ENCODE measurements around the gene TRIP12. TPM values are rescaled to one million over a fixed set of nuclear protein-coding genes. Genes with fewer than 3 reads are reported as not detected.

The TRIP12 gene
- polyA plus RNA-seq, 1 of the 3 experiments (the other 2 are of a cell fraction), result 30.3 TPM

GRCh38 chr2:229889023-229889422, 32.8 kb downstream of the TRIP12 start (continued):
- TF ChIP-seq CTCF (IDR thresholded peaks at IDR 0.05) (no peak), RAD21 (IDR thresholded peaks at IDR 0.05; ENCODE audit: low read length) (no peak), GATA2 (CRISPR knock-in tag; IDR thresholded peaks at IDR 0.05) (no peak)

- Histone ChIP-seq H3K36me3 (replicated peaks in 1 of 2; ENCODE audit: control insufficient read depth in 1 of 2, insufficient read depth in 2 of 2, low read length in 1 of 2) (peaks cover 9 to 27% of the 10 kb centered on the region in 2 experiments), H4K20me1 (ENCODE audit: insufficient read depth) (peaks cover 99% of the 10 kb centered on the region), H3K4me1 (ENCODE audit: control insufficient read depth in 1 of 2, insufficient read depth in 2 of 2, low read depth in 1 of 2, low read length in 1 of 2) (peaks cover 0 to 2% of the 10 kb centered on the region in 2 experiments; a peak in 1 of 4 replicates), H2AFZ (ENCODE audit: low read depth) (no peak overlapping the region), H3K79me2 (ENCODE audit: insufficient read depth) (peaks cover 100% of the 10 kb centered on the region), H3K9me3 (no peaks in the 10 kb centered on the region), H3K4me3 (ENCODE audit: low read depth in 2 of 2, low read length in 1 of 2) (no peak overlapping the region), H3K27me3 (ENCODE audit: insufficient read depth) (no peaks in the 10 kb centered on the region), H3F3A (replicated peaks; ENCODE audit: insufficient read depth) (peaks cover 5% of the 10 kb centered on the region), H3K4me2 (no peak overlapping the region), H3K27ac (ENCODE audit: low read depth in 2 of 2, low read length in 1 of 2) (no peak overlapping the region), H3K9me2 (no peaks in the 10 kb centered on the region), H3K9ac (no peak overlapping the region)
- CTCF ChIA-PET, result interaction anchor here (1.6 kb wide), 1 partner anchor 121 kb away, joined by 3 read pairs; no protein-coding TSS in a partner anchor
- no peak for DNase-seq
- TF ChIP-seq MEF2A (IDR thresholded peaks at IDR 0.05; ENCODE audit: borderline replicate concordance, low read depth) (no peak), NFIC (IDR thresholded peaks at IDR 0.05; ENCODE audit: borderline replicate concordance) (no peak), MXI1 (IDR thresholded peaks at IDR 0.05; ENCODE audit: low read depth, low read length) (no peak), FOSL2 (IDR thresholded peaks at IDR 0.05; ENCODE audit: borderline replicate concordance, low read depth) (no peak), FOXM1 (IDR thresholded peaks at IDR 0.05; ENCODE audit: low read depth) (no peak), CHD2 (IDR thresholded peaks at IDR 0.05; ENCODE audit: low read length, partially characterized antibody) (no peak)
- POLR2A ChIA-PET, result no interaction called here
- WGBS (ENCODE audit: low lambda C conversion rate), result 97% methylated on average over 1 of the region's 1 CpG
Measured at GRCh38 chr2:229888031-229888430, 33.8 kb downstream of the TRIP12 start.

- H3K9ac ChIP-seq, result no peak overlapping the region
- peaks cover 0 to 2% of the 10 kb centered on the region in 2 experiments; a peak in 1 of 4 replicates for H3K4me1 ChIP-seq (ENCODE audit: control insufficient read depth in 1 of 2, insufficient read depth in 2 of 2, low read depth in 1 of 2, low read length in 1 of 2)
- H3K4me2 ChIP-seq, result no peak overlapping the region
- H3K36me3 ChIP-seq (replicated peaks in 1 of 2; ENCODE audit: control insufficient read depth in 1 of 2, insufficient read depth in 2 of 2, low read length in 1 of 2), result peaks cover 9 to 31% of the 10 kb centered on the region in 2 experiments
- TF ChIP-seq ELF1 (IDR thresholded peaks at IDR 0.05), result no peak
- H4K20me1 ChIP-seq (ENCODE audit: insufficient read depth), result peaks cover 99% of the 10 kb centered on the region
- no peak for DNase-seq
- ChIA-PET POLR2A (no interaction called here), CTCF (no interaction called here)
- H3K79me2 ChIP-seq (ENCODE audit: insufficient read depth), result peaks cover 100% of the 10 kb centered on the region
- no peak overlapping the region for H3K27ac ChIP-seq (ENCODE audit: low read depth in 2 of 2, low read length in 1 of 2)
- WGBS (ENCODE audit: low lambda C conversion rate), result 100% methylated on average over 1 of the region's 1 CpG
- H3K9me2 ChIP-seq, result no peaks in the 10 kb centered on the region
- no peaks in the 10 kb centered on the region for H3K9me3 ChIP-seq
- H3K27me3 ChIP-seq (ENCODE audit: insufficient read depth), result no peaks in the 10 kb centered on the region
- H3K4me3 ChIP-seq (ENCODE audit: low read depth in 2 of 2, low read length in 1 of 2), result no peak overlapping the region
- no peak overlapping the region for H2AFZ ChIP-seq (ENCODE audit: low read depth)
- H3F3A ChIP-seq (replicated peaks; ENCODE audit: insufficient read depth), result peaks cover 5% of the 10 kb centered on the region
Measured at GRCh38 chr2:229887441-229887840, 34.4 kb downstream of the TRIP12 start.

Measured in SK-N-SH (cell line).